Measurements from ENCODE around the gene GNS. TPM values are rescaled to one million over a fixed set of nuclear protein-coding genes. Genes with fewer than 3 reads are reported as not detected.

Gene GNS
- total RNA-seq, 1 experiment from 2014 or later: 55.1 TPM

DNA sequence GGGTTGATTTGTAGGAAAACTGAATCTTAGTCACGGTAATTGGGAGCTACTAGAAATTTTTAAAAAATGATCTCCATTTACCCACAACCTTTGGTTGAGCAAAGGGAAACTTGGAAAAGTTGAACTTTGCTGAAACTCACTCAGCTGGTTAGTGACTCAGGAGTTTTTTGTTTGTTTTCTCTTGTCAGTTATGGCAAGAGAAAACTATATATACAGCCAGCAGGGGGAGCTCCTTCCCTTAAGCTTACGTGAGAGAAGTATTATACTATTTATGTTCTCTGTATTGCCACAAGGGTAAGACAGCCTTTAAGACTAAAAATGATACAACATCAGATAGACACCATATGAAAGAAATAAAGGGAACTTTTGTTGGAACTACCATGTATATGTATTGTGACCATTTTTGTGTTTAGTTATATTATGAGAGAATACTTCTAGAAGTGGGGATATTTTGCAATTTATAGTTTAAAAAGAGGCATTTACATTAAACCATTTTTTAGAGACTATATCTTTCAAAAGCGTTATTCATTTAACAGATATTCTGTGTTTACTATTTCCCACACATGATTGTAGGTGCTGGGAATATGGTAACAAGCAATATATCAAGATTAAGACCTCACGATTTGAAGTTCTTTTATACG lies 37.1 kb upstream of the GNS start:
- Histone ChIP-seq H3K4me1 (ENCODE audit: insufficient read depth, low read length) (peaks cover 25% of the 10 kb centered on the region), H3F3A (ENCODE audit: low read length, unreplicated experiment) (no peaks in the 10 kb centered on the region), H3K9me3 (ENCODE audit: low read length) (no peaks in the 10 kb centered on the region), H3K4me2 (ENCODE audit: low read length) (peak overlapping the region; percentile 70), H3K27ac (ENCODE audit: low read length) (peak overlapping the region; percentile 52), H3K79me2 (ENCODE audit: low read length) (0 out of 2 replicates have a peak, but pooled peaks cover 4% of the 10 kb centered on the region), H3K4me3 (ENCODE audit: low read length) (peak overlapping the region; percentile 20; the same call in 1 of the 2 replicates), H3K36me3 (ENCODE audit: low read depth, low read length) (no peaks in the 10 kb centered on the region), H2AFZ (ENCODE audit: low read length) (no peak overlapping the region), H3K9me2 (replicated peaks; ENCODE audit: low read length) (no peaks in the 10 kb centered on the region), H3K27me3 (ENCODE audit: low read length) (no peaks in the 10 kb centered on the region), H4K20me1 (ENCODE audit: low read length) (no peaks in the 10 kb centered on the region), H3K9ac (ENCODE audit: low read length) (no peak overlapping the region; the same call in 1 of the 2 replicates)
- ChIA-PET POLR2A (ENCODE audit: unreplicated experiment) (interaction anchor here (0.5 to 0.6 kb wide), 3 partner anchors 346 to 838 kb away, joined by 3 to 6 read pairs (median 6); no protein-coding TSS in a partner anchor), CTCF (interaction anchor here (0.6 to 1.6 kb wide), 13 partner anchors 15 to 436 kb away, joined by 3 to 19 read pairs (median 6); no protein-coding TSS in a partner anchor)
- intact Hi-C loops (cut with micrococcal nuclease): loop anchor here (2.0 to 10.0 kb wide), 3 partner anchors 62 to 326 kb away; no protein-coding TSS in a partner anchor
- no TSS peak for BruUV-seq (replicated peaks)
- peak; percentile 98 for DNase-seq
- ATAC-seq: peak; percentile 80
- TF ChIP-seq EZH2phosphoT487 (IDR thresholded peaks at IDR 0.05; ENCODE audit: borderline replicate concordance, low read length): no peak
- TF ChIP-seq, protein P1, sequence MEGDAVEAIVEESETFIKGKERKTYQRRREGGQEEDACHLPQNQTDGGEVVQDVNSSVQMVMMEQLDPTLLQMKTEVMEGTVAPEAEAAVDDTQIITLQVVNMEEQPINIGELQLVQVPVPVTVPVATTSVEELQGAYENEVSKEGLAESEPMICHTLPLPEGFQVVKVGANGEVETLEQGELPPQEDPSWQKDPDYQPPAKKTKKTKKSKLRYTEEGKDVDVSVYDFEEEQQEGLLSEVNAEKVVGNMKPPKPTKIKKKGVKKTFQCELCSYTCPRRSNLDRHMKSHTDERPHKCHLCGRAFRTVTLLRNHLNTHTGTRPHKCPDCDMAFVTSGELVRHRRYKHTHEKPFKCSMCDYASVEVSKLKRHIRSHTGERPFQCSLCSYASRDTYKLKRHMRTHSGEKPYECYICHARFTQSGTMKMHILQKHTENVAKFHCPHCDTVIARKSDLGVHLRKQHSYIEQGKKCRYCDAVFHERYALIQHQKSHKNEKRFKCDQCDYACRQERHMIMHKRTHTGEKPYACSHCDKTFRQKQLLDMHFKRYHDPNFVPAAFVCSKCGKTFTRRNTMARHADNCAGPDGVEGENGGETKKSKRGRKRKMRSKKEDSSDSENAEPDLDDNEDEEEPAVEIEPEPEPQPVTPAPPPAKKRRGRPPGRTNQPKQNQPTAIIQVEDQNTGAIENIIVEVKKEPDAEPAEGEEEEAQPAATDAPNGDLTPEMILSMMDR (conservative IDR thresholded peaks at IDR 0.05; ENCODE audit: low read depth, low read length): peak; percentile 91

DNA sequence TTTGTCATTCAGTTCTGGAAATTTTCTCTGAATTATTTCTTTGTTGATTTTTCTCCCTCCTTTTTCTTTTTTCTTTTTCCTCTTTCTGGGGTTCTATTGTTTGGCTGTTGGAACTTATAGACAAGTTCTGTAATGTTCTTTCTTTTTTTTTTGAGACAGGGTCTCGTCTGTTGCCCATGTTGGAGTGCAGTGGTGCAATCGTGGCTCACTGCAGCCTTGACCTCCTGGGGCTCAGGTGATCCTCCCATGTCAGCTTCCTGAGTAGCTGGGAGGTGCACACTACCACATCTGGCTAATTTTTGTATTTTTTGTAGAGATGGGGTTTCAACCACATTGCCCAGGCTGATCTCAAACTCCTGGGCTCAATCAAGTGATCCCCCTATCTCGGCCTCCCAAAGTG lies 35.1 kb upstream of the GNS start:
- TF ChIP-seq, protein P1 (conservative IDR thresholded peaks at IDR 0.05; ENCODE audit: low read depth, low read length): no peak
- no peak for TF ChIP-seq EZH2phosphoT487 (IDR thresholded peaks at IDR 0.05; ENCODE audit: borderline replicate concordance, low read length)
- TF ChIP-seq EZH2 (IDR thresholded peaks at IDR 0.05; ENCODE audit: low read length, unreplicated experiment): no peak
- intact Hi-C loops (cut with micrococcal nuclease): loop anchor here (10.0 kb wide), 1 partner anchor 60 kb away; no protein-coding TSS in a partner anchor

DNA sequence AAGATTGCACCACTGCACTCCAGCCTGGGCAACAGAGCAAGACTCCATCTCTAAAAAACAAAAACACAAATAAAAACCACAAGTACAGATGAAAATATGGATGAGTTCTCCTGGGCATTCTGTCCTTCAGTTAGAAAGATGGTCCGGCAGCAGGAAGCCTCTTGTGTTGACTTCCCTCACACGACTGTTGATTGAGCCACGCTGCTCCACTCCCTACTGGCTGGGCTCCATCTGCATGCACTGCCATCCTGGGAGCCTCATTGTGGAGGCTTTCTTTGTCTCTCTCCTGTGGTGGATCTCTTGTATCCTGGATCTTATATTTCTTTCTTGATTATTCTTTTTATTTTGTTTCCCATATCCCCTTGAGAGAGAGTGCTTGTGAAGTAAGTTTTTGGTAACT lies 34.4 kb upstream of the GNS start:
- BruUV-seq (replicated peaks): no TSS peak
- POLR2A ChIA-PET (ENCODE audit: unreplicated experiment): no interaction called here
- Histone ChIP-seq H3K9me2 (replicated peaks; ENCODE audit: low read length) (no peaks in the 10 kb centered on the region), H2AFZ (ENCODE audit: low read length) (no peak overlapping the region), H4K20me1 (ENCODE audit: low read length) (no peaks in the 10 kb centered on the region), H3F3A (ENCODE audit: low read length, unreplicated experiment) (no peaks in the 10 kb centered on the region), H3K9ac (ENCODE audit: low read length) (no peak overlapping the region), H3K27me3 (ENCODE audit: low read length) (no peaks in the 10 kb centered on the region), H3K4me3 (ENCODE audit: low read length) (no peak overlapping the region), H3K9me3 (ENCODE audit: low read length) (no peaks in the 10 kb centered on the region), H3K4me2 (ENCODE audit: low read length) (no peak overlapping the region), H3K27ac (ENCODE audit: low read length) (no peak overlapping the region), H3K4me1 (ENCODE audit: insufficient read depth, low read length) (peaks cover 38% of the 10 kb centered on the region), H3K36me3 (ENCODE audit: low read depth, low read length) (no peaks in the 10 kb centered on the region), H3K79me2 (ENCODE audit: low read length) (0 out of 2 replicates have a peak, but pooled peaks cover 4% of the 10 kb centered on the region)
- no peak for TF ChIP-seq EZH2phosphoT487 (IDR thresholded peaks at IDR 0.05; ENCODE audit: borderline replicate concordance, low read length)
- TF ChIP-seq, protein P1 (conservative IDR thresholded peaks at IDR 0.05; ENCODE audit: low read depth, low read length): no peak
- TF ChIP-seq EZH2 (IDR thresholded peaks at IDR 0.05; ENCODE audit: low read length, unreplicated experiment): no peak
- CTCF ChIA-PET: no interaction called here
- ATAC-seq (no peak), DNase-seq (no peak)
- intact Hi-C loops (cut with micrococcal nuclease): loop anchor here (10.0 kb wide), 1 partner anchor 59 kb away; no protein-coding TSS in a partner anchor

More for the DNA sequence above, 35.1 kb upstream of the GNS start:
- no peaks in the 10 kb centered on the region for H3K27me3 ChIP-seq (ENCODE audit: low read length)
- DNase-seq (no peak), ATAC-seq (no peak)
- H3K4me2 ChIP-seq (ENCODE audit: low read length): no peak overlapping the region
- H3F3A ChIP-seq (ENCODE audit: low read length, unreplicated experiment): no peaks in the 10 kb centered on the region
- 0 out of 2 replicates have a peak, but pooled peaks cover 4% of the 10 kb centered on the region for H3K79me2 ChIP-seq (ENCODE audit: low read length)
- ChIA-PET POLR2A (ENCODE audit: unreplicated experiment) (no interaction called here), CTCF (no interaction called here)
- H3K9me2 ChIP-seq (replicated peaks; ENCODE audit: low read length): no peaks in the 10 kb centered on the region
- H3K9me3 ChIP-seq (ENCODE audit: low read length): no peaks in the 10 kb centered on the region
- no peak overlapping the region for H3K9ac ChIP-seq (ENCODE audit: low read length)
- no peaks in the 10 kb centered on the region for H3K36me3 ChIP-seq (ENCODE audit: low read depth, low read length)
- peaks cover 38% of the 10 kb centered on the region for H3K4me1 ChIP-seq (ENCODE audit: insufficient read depth, low read length)
- H2AFZ ChIP-seq (ENCODE audit: low read length): no peak overlapping the region
- no peak overlapping the region for H3K4me3 ChIP-seq (ENCODE audit: low read length)
- no peaks in the 10 kb centered on the region for H4K20me1 ChIP-seq (ENCODE audit: low read length)
- no peak overlapping the region for H3K27ac ChIP-seq (ENCODE audit: low read length)
- no TSS peak for BruUV-seq (replicated peaks)

Data from PC-3 (cell line).